T-cell (primary cell): ENCODE results near the gene TBC1D21. TPM values are rescaled to one million over a fixed set of nuclear protein-coding genes. Genes with fewer than 3 reads are reported as not detected.

Source experiments
- ATAC-seq, 4 experiments: fragments of 200-7000 bp in 3 of 4; fragments of 150-1000 bp in 1 of 4; cut with Tn5 transposase; replicated peaks in 1 of 4; 1 replicate in 3 of 4; 2 replicates in 1 of 4; pipeline ENCODE4 v1.10.0; 2021; ENCODE audit warnings: moderate library complexity in 3 of 4, mild to moderate bottlenecking in 2 of 4, moderate number of reproducible peaks in 1 of 4
- CTCF ChIA-PET, 2 donors: fragments of 300-600 bp; sonication (Branson Sonifier 250); formaldehyde crosslinking; loops; one replicate each; lab custom pipeline; 2022; ENCODE audit warnings: antibody characterized with exemption in 2 of 2; lab: Charles Lee
- POLR2A ChIA-PET, 2 donors: fragments of 300-600 bp; sonication (Branson Sonifier 250); formaldehyde crosslinking; loops; one replicate each; lab custom pipeline; 2022; ENCODE audit warnings: antibody characterized with exemption in 2 of 2; lab: Charles Lee
- DNase-seq, 35 experiments: peaks; one replicate each; pipeline versions ENCODE4 v3.0.0 to v3.0.0-alpha.2; 2013 to 2023
- H3K27ac ChIP-seq: one replicate; pipeline ENCODE4 v1.5.1; 2013; ENCODE audit warnings: low read length
- H3K27me3 ChIP-seq, 2 experiments: replicated peaks in 1 of 2; 1 replicate in 1 of 2; 2 replicates in 1 of 2; pipeline versions ENCODE4 v1.6.1 to v1.7.0; 2013; ENCODE audit warnings: low read length in 1 of 2, mixed read lengths in 1 of 2; ENCODE audit not compliant: control insufficient read depth in 2 of 2, insufficient read depth in 2 of 2; ENCODE audit errors: extremely low read depth in 1 of 2
- H3K36me3 ChIP-seq, 2 donors: 1 replicate in 1 of 2; 2 replicates in 1 of 2; pipeline versions ENCODE4 v1.6.1 to v1.7.0; 2013; ENCODE audit warnings: low read length in 1 of 2; ENCODE audit not compliant: control insufficient read depth in 2 of 2, insufficient read depth in 1 of 2; ENCODE audit errors: extremely low read depth in 1 of 2
- H3K4me1 ChIP-seq, 2 experiments: 1 replicate in 1 of 2; 2 replicates in 1 of 2; pipeline versions ENCODE4 v1.6.1 to v1.7.0; 2013; ENCODE audit warnings: low read length in 2 of 2, mixed read lengths in 1 of 2; ENCODE audit not compliant: insufficient read depth in 2 of 2, control insufficient read depth in 1 of 2; ENCODE audit errors: extremely low read depth in 1 of 2
- H3K4me3 ChIP-seq, 2 donors: 1 replicate in 1 of 2; 2 replicates in 1 of 2; pipeline versions ENCODE4 v1.5.1 to v1.7.0; 2013; ENCODE audit warnings: mild to moderate bottlenecking in 2 of 2, low read length in 1 of 2, moderate library complexity in 1 of 2; ENCODE audit not compliant: control insufficient read depth in 1 of 2; ENCODE audit errors: extremely low read depth in 1 of 2
- H3K9me3 ChIP-seq: 2 replicates; pipeline ENCODE4 v1.7.0; 2013
- H3K27ac Mint-ChIP-seq, 2 donors: one replicate each; pipeline ENCODE4 v1.8.0; 2020 to 2021; ENCODE audit warnings: mild to moderate bottlenecking in 2 of 2, mixed read lengths in 2 of 2
- H3K27me3 Mint-ChIP-seq, 2 donors: one replicate each; pipeline ENCODE4 v1.8.0; 2021 to 2022; ENCODE audit warnings: mixed read lengths in 2 of 2
- H3K36me3 Mint-ChIP-seq: one replicate; pipeline ENCODE4 v1.8.0; 2021; ENCODE audit warnings: mixed read lengths
- H3K4me1 Mint-ChIP-seq, 3 donors: one replicate each; pipeline ENCODE4 v1.8.0; 2020 to 2022; ENCODE audit warnings: mixed read lengths in 3 of 3, mild to moderate bottlenecking in 1 of 3
- H3K4me3 Mint-ChIP-seq, 3 donors: one replicate each; pipeline ENCODE4 v1.8.0; 2020 to 2022; ENCODE audit warnings: mild to moderate bottlenecking in 3 of 3, mixed read lengths in 3 of 3, moderate library complexity in 3 of 3
- H3K9me3 Mint-ChIP-seq, 3 donors: one replicate each; pipeline ENCODE4 v1.8.0; 2020 to 2022; ENCODE audit warnings: mixed read lengths in 3 of 3
- WGBS: methylation state at CpG from one replicate; pipeline ENCODE4 v1.1.5; 2013; ENCODE audit warnings: missing lambda C conversion rate; ENCODE audit not compliant: insufficient coverage; 5-methylcytosine and 5-hydroxymethylcytosine counted together
- total RNA-seq, 35 experiments: library from RNA in 6 of 35; stranded (reverse) in 6 of 35; fragments of 120-200 nt in 1 of 35; gene quantifications; one replicate each; pipeline versions ENCODE4 v1.2.1 to v1.2.4 and lab custom pipeline; 2013 to 2026

TBC1D21 gene
- total RNA-seq, 5 donors from 2014 or later (not counting 1 experiment from before 2014, with no cell fraction given), result not detected

GRCh38 chr15:73900095-73900712 is 26.8 kb downstream of the TBC1D21 start:
- POLR2A ChIA-PET, result no interaction called here
- H3K27ac Mint-ChIP-seq, result no peak overlapping the region

GRCh38 chr15:73901126-73901810 is 27.9 kb downstream of the TBC1D21 start:
- H3K27me3 ChIP-seq, result no peaks in the 10 kb centered on the region
- H3K36me3 ChIP-seq, result peaks cover 0 to 4% of the 10 kb centered on the region in 2 donors
- POLR2A ChIA-PET, result no interaction called here
- ATAC-seq (no peak), DNase-seq (no peak)
- H3K4me1 ChIP-seq, result peaks cover 0 to 2% of the 10 kb centered on the region in 2 experiments
- no peak overlapping the region for H3K4me3 ChIP-seq
- no peaks in the 10 kb centered on the region for H3K4me1 Mint-ChIP-seq
- H3K9me3 ChIP-seq, result no peaks in the 10 kb centered on the region
- CTCF ChIA-PET, result no interaction called here
- H3K9me3 Mint-ChIP-seq, result no peaks in the 10 kb centered on the region
- H3K27me3 Mint-ChIP-seq, result no peaks in the 10 kb centered on the region
- WGBS, result 87% methylated on average over 4 of the region's 7 CpGs
- H3K27ac Mint-ChIP-seq, result no peak overlapping the region
- no peak overlapping the region for H3K4me3 Mint-ChIP-seq
- peaks cover 4% of the 10 kb centered on the region for H3K36me3 Mint-ChIP-seq
- no peak overlapping the region for H3K27ac ChIP-seq

More at GRCh38 chr15:73900095-73900712, 26.8 kb downstream of the TBC1D21 start:
- no peaks in the 10 kb centered on the region for H3K27me3 ChIP-seq
- Mint-ChIP-seq H3K27me3 (no peaks in the 10 kb centered on the region), H3K9me3 (no peaks in the 10 kb centered on the region), H3K36me3 (no peaks in the 10 kb centered on the region), H3K4me3 (no peak overlapping the region), H3K4me1 (no peaks in the 10 kb centered on the region)
- CTCF ChIA-PET, result no interaction called here
- H3K4me1 ChIP-seq, result peaks cover 0 to 2% of the 10 kb centered on the region in 2 experiments
- no peak overlapping the region for H3K27ac ChIP-seq
- H3K4me3 ChIP-seq, result no peak overlapping the region
- ATAC-seq (no peak), DNase-seq (no peak)
- no peaks in the 10 kb centered on the region for H3K9me3 ChIP-seq
- WGBS, result 82% methylated on average over 4 of the region's 10 CpGs
- H3K36me3 ChIP-seq, result peaks cover 0 to 2% of the 10 kb centered on the region in 2 donors

- DNase-seq (no peak), ATAC-seq (no peak)
- H3K4me3 ChIP-seq, result no peak overlapping the region
- WGBS, result 50% methylated on average over 2 of the region's 11 CpGs
- no peak overlapping the region for H3K27ac ChIP-seq
- H3K9me3 Mint-ChIP-seq, result no peaks in the 10 kb centered on the region
- H3K4me1 ChIP-seq, result no peaks in the 10 kb centered on the region
- no peaks in the 10 kb centered on the region for H3K27me3 ChIP-seq
- ChIA-PET CTCF (no interaction called here), POLR2A (no interaction called here)
- peaks cover 0 to 7% of the 10 kb centered on the region in 2 donors for H3K36me3 ChIP-seq
- no peaks in the 10 kb centered on the region for H3K27me3 Mint-ChIP-seq
- no peaks in the 10 kb centered on the region for H3K9me3 ChIP-seq
- H3K4me1 Mint-ChIP-seq, result no peaks in the 10 kb centered on the region
- peaks cover 15% of the 10 kb centered on the region for H3K36me3 Mint-ChIP-seq
- H3K27ac Mint-ChIP-seq, result no peak overlapping the region
- H3K4me3 Mint-ChIP-seq, result no peak overlapping the region
Observed at GRCh38 chr15:73902121-73903020, 29.0 kb downstream of the TBC1D21 start.

- no peaks in the 10 kb centered on the region for H3K27me3 Mint-ChIP-seq
- no peak overlapping the region for H3K4me3 Mint-ChIP-seq
- H3K27ac Mint-ChIP-seq, result no peak overlapping the region
- CTCF ChIA-PET, result no interaction called here
- no peaks in the 10 kb centered on the region for H3K9me3 ChIP-seq
- H3K4me1 ChIP-seq, result no peaks in the 10 kb centered on the region
- DNase-seq (no peak), ATAC-seq (no peak)
- H3K27ac ChIP-seq, result no peak overlapping the region
- 96% methylated on average over 6 of the region's 9 CpGs for WGBS
- POLR2A ChIA-PET, result no interaction called here
- H3K36me3 Mint-ChIP-seq, result peaks cover 20% of the 10 kb centered on the region
- no peaks in the 10 kb centered on the region for H3K9me3 Mint-ChIP-seq
- peaks cover 0 to 4% (median 1%) of the 10 kb centered on the region in 3 donors for H3K4me1 Mint-ChIP-seq
- H3K4me3 ChIP-seq, result no peak overlapping the region
- no peaks in the 10 kb centered on the region for H3K27me3 ChIP-seq
- H3K36me3 ChIP-seq, result peaks cover 0 to 7% of the 10 kb centered on the region in 2 donors
Observed at GRCh38 chr15:73904026-73904815, 30.9 kb downstream of the TBC1D21 start.

GRCh38 chr15:73905225-73905827 is 32.0 kb downstream of the TBC1D21 start:
- H3K4me1 Mint-ChIP-seq, result peaks cover 0 to 4% (median 1%) of the 10 kb centered on the region in 3 donors
- Histone ChIP-seq H3K9me3 (no peaks in the 10 kb centered on the region), H3K36me3 (peaks cover 0 to 7% of the 10 kb centered on the region in 2 donors), H3K4me1 (no peaks in the 10 kb centered on the region), H3K27me3 (no peaks in the 10 kb centered on the region), H3K4me3 (no peak overlapping the region), H3K27ac (no peak overlapping the region)
- DNase-seq (no peak), ATAC-seq (no peak)
- no peak overlapping the region for H3K27ac Mint-ChIP-seq
- ChIA-PET POLR2A (no interaction called here), CTCF (interaction anchor here (0.5 to 2.1 kb wide), 3 partner anchors 31 to 252 kb away, joined by 3 to 6 read pairs (median 3); no protein-coding TSS in a partner anchor)
- H3K9me3 Mint-ChIP-seq, result no peaks in the 10 kb centered on the region
- H3K36me3 Mint-ChIP-seq, result peaks cover 23% of the 10 kb centered on the region
- no CpG with 5 or more reads among the region's 3 CpGs for WGBS
- no peak overlapping the region for H3K4me3 Mint-ChIP-seq
- H3K27me3 Mint-ChIP-seq, result no peaks in the 10 kb centered on the region
